NOMO-1 treated with dmso at 0.1 percent for 144 hours (cell line): ENCODE data around the gene PSMA3.

Experiments used
- DNase-seq: peaks from one replicate; lab custom pipeline; 2025; ENCODE audit not compliant: unreplicated experiment; lab: John Stamatoyannopoulos, UW

Gene PSMA3

DNA sequence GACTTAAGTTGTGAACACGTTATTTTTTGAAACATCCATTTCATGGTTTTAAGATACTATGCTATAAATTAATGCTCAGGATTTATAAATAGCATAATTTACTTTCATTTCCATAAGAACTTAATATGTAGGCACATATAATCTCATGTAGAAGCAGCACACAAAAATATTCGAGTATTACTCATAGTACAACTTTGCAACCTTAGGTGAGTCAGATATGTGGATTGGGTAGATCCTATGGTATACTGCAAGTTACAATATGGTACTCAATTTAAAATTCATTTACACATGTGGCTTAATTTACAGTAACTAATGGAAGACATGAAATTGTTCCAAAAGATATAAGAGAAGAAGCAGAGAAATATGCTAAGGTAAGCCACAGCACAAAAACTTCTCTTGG, 26.0 kb downstream of the PSMA3 start:
- DNase-seq = no peak

DNA sequence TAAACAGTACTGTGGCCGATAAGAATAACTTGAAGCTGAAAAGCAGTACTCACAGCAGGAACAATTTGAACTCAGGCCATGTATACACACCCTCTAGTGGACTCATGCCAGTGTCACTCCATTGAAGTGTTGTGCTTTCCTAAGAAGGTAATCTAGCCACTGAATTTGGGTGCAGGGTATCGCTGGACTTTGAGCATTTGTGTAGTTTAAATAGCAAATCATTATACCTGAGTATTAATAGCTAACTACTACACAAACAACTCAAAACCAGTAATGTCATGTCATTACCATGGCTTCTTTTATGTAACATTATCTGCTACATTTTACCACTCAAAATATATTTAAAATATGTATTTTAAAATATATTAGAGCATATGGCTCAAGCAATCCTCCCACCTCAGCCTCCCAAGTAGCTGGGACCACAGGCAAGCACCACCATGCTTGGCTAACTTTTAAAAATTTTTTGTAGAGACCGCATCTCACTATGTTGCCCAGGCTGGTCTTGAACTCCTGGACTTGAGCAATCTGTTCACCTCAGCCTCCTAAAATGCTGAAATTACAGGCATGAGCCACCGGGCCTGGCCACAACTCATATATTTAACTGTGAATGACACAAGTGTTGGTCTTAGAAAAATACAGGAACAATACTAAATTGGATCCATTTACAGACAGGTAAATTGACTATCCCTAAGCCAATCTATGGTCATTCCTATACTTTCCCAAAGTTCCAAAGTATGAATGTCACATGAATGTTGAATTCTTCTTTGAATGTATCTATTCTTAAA, 28.1 kb downstream of the PSMA3 start:
- DNase-seq = no peak

DNA sequence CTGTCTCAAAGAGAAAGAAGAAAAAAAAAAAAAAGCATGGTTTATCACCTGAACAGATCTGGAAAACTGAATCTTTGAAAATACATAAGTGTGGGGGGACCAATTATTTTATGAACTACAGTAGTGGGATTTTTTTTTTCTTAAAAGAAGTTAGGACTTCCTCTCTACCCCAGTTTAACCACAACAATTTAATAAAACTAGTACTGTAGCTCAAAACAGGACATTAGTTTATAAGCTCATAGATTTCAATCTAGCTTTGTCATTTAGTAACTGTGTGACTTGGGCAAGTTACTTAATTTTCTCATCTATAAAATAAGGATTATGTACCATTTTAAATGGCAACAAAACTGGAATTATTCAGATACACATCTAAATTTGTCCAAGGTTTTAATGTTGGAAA, 30.2 kb downstream of the PSMA3 start:
- no peak for DNase-seq

DNA sequence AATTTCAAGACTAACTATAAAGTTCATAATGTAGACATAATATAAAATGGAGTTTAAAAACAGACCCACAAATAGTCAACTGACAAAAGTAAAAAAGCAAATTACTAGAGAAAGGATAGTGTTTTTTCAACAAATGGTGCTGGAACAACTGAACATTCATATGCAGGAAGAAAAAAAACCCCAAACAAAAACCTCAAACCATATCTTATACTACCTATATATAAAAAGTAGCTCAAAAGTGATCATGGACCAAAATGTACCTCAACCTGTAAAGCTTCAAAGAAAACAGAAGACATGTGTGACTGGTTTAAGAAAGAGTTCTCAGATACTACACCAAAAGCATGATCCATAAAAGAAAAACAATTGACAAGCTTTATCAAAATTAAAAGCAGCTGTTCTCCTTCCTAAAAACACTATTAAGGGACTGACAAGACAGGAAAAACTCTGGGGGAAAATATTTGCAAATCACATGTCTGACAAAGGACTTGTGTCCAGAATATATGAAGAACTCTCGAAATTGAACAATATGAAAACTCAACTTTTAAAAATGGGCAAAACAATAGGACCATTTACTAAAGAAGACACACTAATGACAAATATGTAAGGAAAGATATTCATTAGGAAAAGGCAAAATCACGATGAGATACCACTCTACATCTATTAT, 31.0 kb downstream of the PSMA3 start:
- DNase-seq = no peak

DNA sequence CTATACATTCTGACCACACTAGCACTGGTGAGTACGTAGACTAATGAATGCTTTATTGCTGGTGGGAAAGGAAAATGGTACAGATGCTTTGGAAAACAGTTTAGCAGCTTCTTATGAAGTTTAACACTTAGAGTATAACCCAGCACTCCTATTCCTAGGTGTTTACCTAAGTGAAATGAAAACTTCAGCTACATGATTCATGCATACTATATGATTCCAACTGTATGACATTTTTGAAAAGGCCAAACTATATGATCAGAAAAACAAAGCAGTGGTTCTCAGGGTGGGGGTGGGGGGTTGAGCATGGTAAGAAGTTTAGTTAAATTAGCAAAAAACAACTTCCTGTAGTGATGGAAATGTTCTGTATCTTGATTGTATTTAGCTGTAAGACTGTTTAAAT, 31.6 kb downstream of the PSMA3 start:
- DNase-seq = no peak

DNA sequence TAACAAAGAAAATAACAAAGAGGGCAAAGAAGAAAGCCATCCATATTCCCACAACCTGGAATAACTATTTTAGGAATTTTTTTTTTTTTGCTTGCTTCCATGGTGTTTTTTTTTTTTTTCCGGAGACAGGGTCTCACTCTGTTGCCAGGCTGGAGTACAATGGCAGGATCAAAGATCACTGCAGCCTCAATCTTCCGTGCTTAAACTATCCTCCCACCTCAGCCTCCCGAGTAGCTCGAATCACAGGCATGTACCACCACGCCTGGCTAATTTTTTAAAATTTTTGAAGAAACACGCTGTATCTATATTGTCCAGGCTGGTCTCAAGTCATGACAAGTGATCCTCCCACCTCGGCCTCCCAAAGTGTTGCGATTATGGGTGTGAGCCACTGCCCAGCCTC, 33.5 kb downstream of the PSMA3 start:
- no peak for DNase-seq

DNA sequence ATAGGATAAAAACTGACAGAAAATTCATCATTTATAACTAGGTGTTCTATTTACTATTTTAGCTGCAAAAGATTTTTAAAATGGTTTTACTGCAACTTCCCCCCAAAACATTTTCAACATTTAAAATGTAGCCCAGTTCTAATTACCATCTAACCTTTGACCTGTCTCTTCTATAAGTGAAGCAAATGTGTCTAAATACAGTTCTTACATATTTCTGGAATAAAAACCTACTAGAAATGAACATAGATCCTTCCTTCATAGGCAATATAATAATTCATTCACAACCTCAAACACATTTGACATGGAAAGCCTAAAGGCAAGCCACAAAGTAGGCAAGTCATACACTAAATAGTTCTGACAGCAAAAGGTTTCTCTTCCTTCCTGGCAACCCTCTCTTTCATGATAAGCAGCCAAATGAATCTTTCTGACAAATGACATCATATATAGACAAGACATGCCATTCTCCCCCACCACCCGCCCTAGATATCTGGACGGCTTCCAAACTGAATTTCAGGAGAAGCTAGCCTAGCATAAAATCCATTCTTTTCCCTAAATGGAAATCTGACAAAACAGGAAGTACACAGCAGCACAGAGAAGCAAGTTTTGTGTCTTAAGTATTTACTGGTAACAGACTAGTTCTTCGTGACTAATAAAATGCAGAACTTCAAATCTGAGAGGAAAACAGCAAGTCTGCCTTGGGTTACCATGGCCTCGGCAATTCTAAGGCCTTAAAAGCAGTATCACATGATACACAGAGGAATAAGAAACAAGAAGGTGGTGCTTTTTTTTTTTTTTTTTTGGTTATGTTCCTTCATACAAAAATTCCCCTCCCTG, 36.5 kb downstream of the PSMA3 start:
- DNase-seq = peak; percentile 27

DNA sequence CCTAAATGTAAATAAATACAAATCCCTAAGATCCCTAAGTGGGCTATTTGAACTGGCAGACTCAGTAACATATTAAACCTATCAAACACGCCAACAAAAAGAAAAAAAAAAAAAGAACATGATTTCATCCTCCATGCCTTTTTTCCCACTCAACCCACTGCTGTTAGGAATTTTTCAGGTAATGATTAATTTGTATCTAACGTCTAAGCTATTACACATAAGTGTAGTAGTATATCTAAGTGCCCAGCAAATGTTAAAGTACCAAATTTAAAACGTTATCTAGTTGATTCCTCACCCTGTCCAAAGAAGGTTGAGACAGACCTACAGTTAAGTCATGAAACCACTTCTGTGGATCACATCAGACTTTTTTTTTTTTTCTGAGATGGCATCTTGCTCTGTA, 37.3 kb downstream of the PSMA3 start:
- no peak for DNase-seq

DNA sequence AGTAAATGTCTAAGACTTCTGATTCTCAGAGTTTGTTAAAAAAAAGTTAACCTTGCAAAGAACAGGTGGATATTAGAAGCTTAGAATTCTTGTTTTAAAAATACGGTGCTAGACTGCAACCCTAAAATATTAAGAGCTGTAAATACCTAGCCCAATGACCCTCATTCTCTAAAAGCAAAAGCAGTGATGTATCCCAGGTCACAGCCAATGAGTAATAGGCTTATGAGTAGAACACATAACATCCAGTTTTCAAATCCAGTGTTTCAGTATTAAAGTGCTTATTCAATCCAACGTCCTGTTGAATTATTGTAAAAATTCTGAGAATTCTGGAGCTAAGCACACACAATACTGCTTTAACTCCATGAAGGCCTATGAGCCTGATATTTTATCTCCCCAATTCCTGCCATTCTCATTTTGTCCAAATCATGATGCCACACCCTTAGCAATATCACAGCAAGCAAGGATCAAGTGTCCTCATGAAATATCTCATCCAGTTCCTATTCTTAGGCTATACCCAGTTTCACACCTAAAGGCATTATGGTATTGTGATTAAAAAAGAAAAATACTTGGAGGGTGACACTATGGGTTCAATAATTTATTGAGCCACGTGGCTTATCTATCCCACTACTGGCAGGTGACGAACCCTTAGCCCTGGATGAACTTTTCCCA, 38.4 kb downstream of the PSMA3 start:
- DNase-seq = no peak

DNA sequence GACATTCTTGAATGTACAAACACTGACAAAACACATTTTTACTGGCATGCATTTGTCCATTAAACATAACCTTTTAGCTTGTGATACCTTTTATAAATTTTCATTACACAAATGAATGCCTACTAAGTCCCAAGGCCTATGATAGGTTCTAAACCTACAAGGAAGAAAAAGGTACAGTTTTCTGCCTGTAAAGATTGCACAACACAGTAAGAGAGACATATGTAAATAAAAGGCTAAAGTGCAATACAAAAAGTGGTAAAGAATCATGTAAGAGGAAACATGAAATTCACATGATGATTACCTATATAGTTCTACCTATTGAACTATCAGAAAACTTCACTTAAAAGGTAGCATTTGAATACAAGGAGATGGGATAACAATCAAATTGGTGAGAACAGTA, 39.1 kb downstream of the PSMA3 start:
- no peak for DNase-seq

DNA sequence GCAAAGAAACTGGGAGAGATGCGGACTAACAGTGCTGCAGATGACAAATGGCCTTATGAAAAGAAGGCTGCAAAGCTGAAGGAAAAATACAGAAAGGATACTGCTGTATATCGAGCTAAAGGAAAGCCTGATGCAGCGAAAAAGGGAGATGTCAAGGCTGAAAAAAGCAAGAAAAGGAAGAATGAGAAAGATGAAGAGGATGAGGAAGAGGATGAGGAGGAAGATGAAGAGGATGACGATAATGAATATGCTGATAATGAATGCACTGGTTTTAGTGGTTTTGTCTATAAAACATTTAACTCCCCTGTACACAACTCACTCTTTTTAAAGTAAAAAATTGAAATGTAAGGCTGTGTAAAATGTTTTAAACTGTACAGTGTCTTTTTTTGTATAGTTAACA, 40.5 kb downstream of the PSMA3 start:
- DNase-seq = no peak

DNA sequence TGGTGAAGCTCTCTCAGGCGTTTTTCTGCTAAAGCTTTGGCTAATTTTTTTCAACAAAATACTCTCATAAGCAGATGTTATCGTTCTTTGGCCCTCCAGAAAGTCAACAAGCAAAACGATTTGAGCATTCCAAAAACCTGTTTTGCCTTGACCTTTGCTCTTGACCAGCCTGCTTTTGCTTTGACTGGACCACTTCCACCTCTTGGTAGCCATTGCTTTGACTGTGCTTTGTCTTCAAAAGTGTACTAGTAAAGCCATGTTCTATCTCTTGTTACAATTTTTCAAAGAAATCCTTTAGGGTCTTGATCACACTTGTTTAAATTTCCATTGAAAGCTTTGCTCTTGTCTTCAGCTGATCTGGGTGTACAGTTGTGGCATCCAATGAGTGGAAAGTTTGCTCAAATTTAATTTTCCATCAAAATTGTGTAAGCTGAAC, 43.0 kb downstream of the PSMA3 start:
- DNase-seq = no peak

DNA sequence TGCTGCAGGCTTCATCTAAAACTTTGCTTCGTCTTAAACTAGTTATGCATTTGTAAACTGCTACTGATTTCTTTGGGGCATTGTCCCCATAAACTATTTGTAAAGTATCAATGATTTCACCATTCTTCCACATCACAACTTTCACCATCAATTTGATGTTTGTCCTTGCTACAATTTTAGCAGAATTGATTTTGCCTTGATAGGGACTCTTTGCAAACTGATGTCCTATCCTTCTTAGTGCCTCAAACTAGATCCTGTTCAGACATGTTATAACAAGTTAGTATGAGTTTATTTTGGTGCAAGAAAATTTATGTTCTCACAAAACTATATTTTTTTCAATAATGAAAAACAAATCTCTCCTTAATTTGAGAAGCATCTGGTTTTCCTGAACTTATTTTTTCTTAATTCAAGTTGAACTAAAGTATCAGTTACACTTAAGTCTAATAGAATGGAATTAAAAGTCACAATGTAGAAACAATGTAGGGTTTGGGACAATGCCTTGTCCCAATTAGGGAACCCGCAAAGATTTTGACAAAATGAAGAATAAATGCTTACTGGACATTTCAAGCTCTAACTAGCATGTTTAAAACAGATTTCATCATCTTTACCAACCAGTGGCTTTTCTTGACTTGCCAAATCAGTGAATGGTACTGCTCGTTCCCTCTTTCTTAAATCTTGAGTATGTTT, 43.6 kb downstream of the PSMA3 start:
- no peak for DNase-seq

DNA sequence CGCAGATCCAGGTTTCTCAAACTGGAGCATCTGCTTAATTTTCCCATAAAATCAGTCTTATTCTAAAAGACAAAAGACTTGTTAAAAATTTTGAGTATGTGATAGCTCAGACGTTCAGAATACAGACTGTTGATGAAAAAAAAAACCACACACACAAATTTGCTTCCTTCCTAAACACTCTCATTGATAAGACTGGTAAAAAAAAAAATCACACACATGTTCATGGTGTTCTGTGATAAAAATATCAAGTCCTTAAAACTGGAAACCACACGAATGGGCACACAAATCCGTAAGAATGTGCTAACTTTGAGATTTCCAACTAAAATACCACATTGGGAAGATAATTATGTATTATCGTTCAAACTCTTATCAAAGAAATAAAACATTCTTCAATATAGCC, 47.0 kb downstream of the PSMA3 start:
- no peak for DNase-seq

DNA sequence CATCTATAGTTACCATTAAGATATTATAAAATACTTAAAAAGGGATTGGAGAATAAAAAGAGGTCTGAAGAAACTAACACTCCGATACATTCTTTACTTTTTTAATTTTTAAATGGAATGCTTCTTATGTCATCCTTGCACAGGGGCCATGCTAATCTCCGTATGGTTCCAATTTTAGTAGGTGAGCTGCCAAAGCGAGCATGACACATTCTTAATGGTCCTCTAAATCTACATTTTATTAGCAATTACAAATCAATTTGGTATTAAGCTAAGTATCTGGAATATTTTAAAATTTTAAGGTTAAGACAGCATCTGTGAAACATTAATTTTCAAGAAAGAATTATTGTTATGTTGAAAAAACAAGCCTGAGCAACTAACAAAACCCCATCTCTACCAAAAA, 47.5 kb downstream of the PSMA3 start:
- no peak for DNase-seq

DNA sequence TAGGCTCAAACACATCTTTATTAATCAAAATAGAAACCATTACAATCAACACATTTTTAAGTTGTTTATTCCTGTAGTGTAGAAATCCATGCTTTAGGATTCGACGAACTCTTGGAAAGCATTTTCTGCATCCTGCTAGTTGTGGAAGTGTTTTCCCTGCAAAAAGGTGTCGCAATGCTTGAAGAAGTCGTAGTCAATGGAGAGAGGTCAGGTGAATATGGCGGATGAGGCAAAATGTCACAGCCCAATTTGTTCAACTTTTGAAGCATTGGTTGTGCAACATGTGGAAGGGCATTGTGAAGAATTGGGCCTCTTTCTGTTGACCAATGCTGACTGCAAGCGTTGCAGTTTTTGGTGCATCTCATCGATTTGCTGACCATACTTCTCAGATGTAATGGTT, 49.6 kb downstream of the PSMA3 start:
- no peak for DNase-seq

DNA sequence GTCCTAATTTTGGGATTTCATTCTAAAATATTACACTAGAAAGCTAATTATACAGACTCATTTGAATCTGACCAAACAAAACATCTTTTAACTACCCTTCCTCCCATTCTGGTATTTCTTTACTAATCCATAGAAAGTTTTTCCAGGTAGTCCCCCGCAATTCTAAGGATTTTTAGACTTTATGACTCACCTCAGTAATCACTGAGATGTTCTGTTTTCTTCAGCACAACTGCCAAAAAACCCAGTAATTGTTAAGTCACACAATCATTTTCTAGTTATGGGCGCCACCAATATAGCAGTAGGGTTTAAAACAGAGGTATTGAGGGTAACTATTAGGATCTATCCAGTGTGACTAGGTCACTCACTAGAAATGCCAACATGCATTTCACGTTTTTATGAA, 52.1 kb downstream of the PSMA3 start:
- DNase-seq = no peak

DNA sequence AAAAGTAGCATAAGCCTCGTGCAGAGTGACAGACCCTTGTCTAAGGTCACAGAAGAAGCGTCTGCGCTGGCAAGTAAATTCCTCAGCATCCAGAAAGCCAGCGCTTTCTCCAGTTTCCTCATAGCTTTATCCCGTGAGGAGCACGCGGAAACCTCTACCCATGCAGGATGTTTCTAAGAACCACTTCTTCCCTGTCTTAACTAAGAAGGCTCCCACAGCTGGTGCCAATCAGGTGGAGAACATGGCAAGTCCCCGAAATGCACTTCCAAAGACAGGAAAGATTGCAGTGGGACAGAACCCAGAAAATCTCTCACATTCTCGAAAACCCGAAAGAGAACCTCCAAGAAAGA, 52.7 kb downstream of the PSMA3 start:
- DNase-seq = no peak

DNA sequence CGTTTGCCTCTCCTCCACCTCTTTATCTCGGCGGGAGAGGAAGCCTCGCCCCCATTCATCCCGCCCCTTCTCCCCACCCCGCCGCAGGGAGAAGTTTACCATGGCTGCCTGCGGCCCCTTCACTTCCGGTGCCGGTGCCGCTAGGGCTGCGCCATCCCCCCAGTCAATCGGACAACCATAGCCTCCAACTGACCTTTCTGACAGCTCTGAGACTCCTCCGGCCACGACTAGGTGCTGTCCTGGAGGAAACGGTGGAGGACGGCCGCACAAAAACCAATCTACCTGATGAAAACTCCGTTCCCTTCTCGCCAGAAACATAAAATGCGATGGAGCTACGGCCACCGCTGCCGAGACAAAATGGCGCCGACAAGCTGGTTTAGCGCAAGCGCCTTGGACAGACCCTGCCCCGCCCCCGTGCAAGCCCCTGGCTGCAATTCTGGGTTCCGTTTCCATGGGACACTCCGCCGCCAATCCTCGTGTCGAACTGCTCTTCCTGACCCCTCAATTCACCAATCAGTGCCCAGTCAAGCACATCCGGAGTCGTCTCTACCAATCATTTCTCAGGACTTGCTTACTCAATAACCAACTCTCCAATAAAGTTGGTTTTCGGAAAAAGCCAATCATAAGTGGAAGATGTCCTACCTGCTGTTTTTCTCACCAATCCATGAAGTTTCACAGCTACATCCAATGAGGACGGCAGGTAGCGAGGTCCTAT, 53.3 kb downstream of the PSMA3 start:
- peak; percentile 100 for DNase-seq
